GM12891 (cell line): ENCODE data around the gene LTBP1.

Source experiments
- POLR2A ChIP-seq: IDR thresholded peaks from 2 replicates; pipeline ENCODE4 v1.6.1; 2011; ENCODE audit warnings: low read depth, low read length, control low read depth
- POU2F2 ChIP-seq: IDR thresholded peaks from 2 replicates; pipeline ENCODE4 v1.6.1; 2011; ENCODE audit warnings: low read depth, mild to moderate bottlenecking, control low read depth, low read length, moderate library complexity
- SPI1 ChIP-seq: IDR thresholded peaks from 2 replicates; pipeline ENCODE4 v1.6.1; 2011; ENCODE audit warnings: low read depth, low read length, control low read depth

GRCh38 chr2:33363325-33364298, 416.9 kb downstream of the LTBP1 start:
- TF ChIP-seq POLR2A (no peak), POU2F2 (no peak), SPI1 (no peak)
